Motor neuron (in vitro differentiated cells): ENCODE measurements around the gene F7. TPM values are rescaled to one million over a fixed set of nuclear protein-coding genes. Genes with fewer than 3 reads are reported as not detected.
A peak's percentile ranks its signal among the peaks of the same experiment; 100 is the strongest.

ENCODE experiments used
- ATAC-seq, 8 experiments: fragments of 200-7000 bp; cut with Tn5 transposase; replicated peaks in 6 of 8; 2 replicates each; pipeline ENCODE4 v1.8.0; 2021; ENCODE audit warnings: mild to moderate bottlenecking in 8 of 8, moderate library complexity in 8 of 8
- H3K27ac ChIP-seq, 2 donors: fragments of 250-450 bp; sonication (Bioruptor Pico); 2 replicates each; pipeline ENCODE4 v1.9.0; 2021; ENCODE audit warnings: antibody characterized with exemption in 2 of 2, mild to moderate bottlenecking in 2 of 2, moderate library complexity in 1 of 2
- H3K4me1 ChIP-seq, 2 donors: fragments of 250-450 bp; sonication (Bioruptor Pico); replicated peaks in 1 of 2; 2 replicates each; pipeline ENCODE4 v1.6.1; 2021; ENCODE audit warnings: antibody characterized with exemption in 2 of 2, mild to moderate bottlenecking in 2 of 2, moderate library complexity in 1 of 2
- H3K4me3 ChIP-seq, 5 donors: fragments of 250-450 bp; sonication (Bioruptor Pico); 2 replicates each; pipeline ENCODE4 v1.9.0; 2021; ENCODE audit warnings: antibody characterized with exemption in 5 of 5, mild to moderate bottlenecking in 5 of 5, moderate library complexity in 4 of 5
- WGBS, 10 experiments: fragments of 450-650 bp; shearing (Covaris generic); methylation state at CpG; one replicate each; pipeline ENCODE4 v1.0.0; 2022; 5-methylcytosine and 5-hydroxymethylcytosine counted together
- in situ Hi-C, 9 experiments: fragments of 400-800 bp; cut with MboI; loops; one replicate each; pipeline ENCODE4 v1.15.0; 2021; ENCODE audit warnings: low sequenced_read_pairs in 9 of 9, low pct_unique_long_range_greater_than_20kb in 2 of 9; ENCODE audit not compliant: unreplicated experiment in 9 of 9
- total RNA-seq, 8 experiments: library from RNA; unstranded; fragments of 300-600 nt; gene quantifications; 2 replicates each; pipeline versions ENCODE4 v1.2.3 to v1.2.4, GENCODE V29; 2022

The F7 gene
- total RNA-seq, 8 experiments from 2014 or later, result 0.14 to 0.76 (median 0.28) TPM

DNA sequence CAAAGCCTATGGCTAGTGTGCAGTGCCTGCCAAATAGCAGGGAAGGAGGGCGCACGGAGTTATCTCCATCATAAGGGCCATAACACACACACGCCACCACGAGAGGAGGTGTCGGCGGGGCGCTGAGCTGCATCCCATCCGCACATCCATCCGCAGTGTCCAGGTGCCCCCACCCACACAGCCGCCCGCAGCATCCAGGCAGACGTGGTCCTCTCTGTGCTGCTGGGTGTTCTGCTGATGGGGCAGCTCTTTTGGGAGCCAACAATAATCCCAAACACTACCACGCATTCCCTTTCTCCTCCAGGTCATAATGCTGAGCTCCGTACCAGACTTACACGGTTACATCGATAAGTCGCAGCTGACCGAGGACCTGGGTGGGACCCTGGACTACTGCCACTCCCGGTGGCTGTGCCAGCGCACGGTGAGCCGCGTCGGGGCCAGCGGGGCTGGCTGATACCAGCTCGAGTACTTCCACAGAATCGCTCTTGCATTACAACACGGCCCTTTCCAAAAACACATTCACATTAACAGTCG is 41.5 kb upstream of the F7 start:
- in situ Hi-C loops, result no loop called here
- no peak for ATAC-seq
- Histone ChIP-seq H3K4me3 (no peak overlapping the region), H3K4me1 (no peaks in the 10 kb centered on the region), H3K27ac (no peak overlapping the region)
- WGBS, 10 experiments, result 50 to 93% (median 78%) methylated on average over 3 to 12 of the region's 29 CpGs; no CpG with 5 or more reads in 4 of the 10 experiments

GRCh38 chr13:113064534-113065405 is 40.8 kb upstream of the F7 start:
- Histone ChIP-seq H3K4me3 (no peak overlapping the region), H3K4me1 (no peaks in the 10 kb centered on the region), H3K27ac (no peak overlapping the region)
- in situ Hi-C loops, result no loop called here
- peak in 4 of 8 experiments; percentile 24 to 89 (median 45) for ATAC-seq
- 7 to 86% (median 68%) methylated on average over 4 to 14 of the region's 41 CpGs; no CpG with 5 or more reads in 3 of the 10 experiments for WGBS, 10 experiments

GRCh38 chr13:113065406-113066141 is 40.0 kb upstream of the F7 start:
- ATAC-seq, result peak in 3 of 8 experiments; percentile 19 to 52 (median 47)
- Histone ChIP-seq H3K27ac (no peak overlapping the region), H3K4me3 (no peak overlapping the region), H3K4me1 (peaks cover 0 to 7% of the 10 kb centered on the region in 2 donors)
- in situ Hi-C loops, result no loop called here
- 80 to 100% (median 95%) methylated on average over 1 to 4 of the region's 29 CpGs; no CpG with 5 or more reads in 6 of the 10 experiments for WGBS, 10 experiments

GRCh38 chr13:113066142-113066455 is 39.5 kb upstream of the F7 start:
- H3K27ac ChIP-seq, result no peak overlapping the region
- in situ Hi-C loops, result no loop called here

GRCh38 chr13:113066746-113067145 is 38.8 kb upstream of the F7 start:
- in situ Hi-C loops, result no loop called here
- 100% methylated on average over 1 of the region's 19 CpGs; no CpG with 5 or more reads in 9 of the 10 experiments for WGBS, 10 experiments
- Histone ChIP-seq H3K4me3 (no peak overlapping the region), H3K4me1 (peaks cover 0 to 9% of the 10 kb centered on the region in 2 donors), H3K27ac (no peak overlapping the region)
- ATAC-seq, result no peak

More at GRCh38 chr13:113066142-113066455, 39.5 kb upstream of the F7 start:
- no peak overlapping the region for H3K4me3 ChIP-seq
- no peak for ATAC-seq
- 30 to 100% (median 100%) methylated on average over 2 to 3 of the region's 10 CpGs; no CpG with 5 or more reads in 7 of the 10 experiments for WGBS, 10 experiments
- peaks cover 0 to 9% of the 10 kb centered on the region in 2 donors for H3K4me1 ChIP-seq

GRCh38 chr13:113069861-113070805 is 35.5 kb upstream of the F7 start:
- 42 to 100% (median 74%) methylated on average over 5 to 18 of the region's 41 CpGs; no CpG with 5 or more reads in 2 of the 10 experiments for WGBS, 10 experiments
- no peak overlapping the region for H3K27ac ChIP-seq
- in situ Hi-C loops, result no loop called here

DNA sequence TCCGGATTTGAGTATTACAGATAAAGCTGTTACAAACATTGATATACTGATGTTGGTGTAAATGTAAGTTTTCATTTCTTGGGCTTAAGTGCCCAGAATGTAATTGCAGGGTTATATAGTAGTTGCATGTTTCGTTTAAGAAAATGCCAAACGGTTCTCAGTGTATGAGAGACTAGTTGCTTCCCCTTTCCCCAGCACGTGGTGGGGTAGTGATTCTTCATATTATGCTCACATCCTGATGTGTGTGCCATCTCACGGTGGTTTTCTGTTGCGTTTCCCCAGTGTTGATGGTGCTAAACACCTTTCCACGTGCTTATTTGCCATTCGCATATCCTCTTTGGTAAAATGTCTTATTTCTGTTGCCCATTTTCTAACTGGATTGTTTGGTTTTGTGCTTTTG is 34.7 kb upstream of the F7 start:
- WGBS, 10 experiments, result 59 to 95% (median 77%) methylated on average over 4 to 7 of the region's 8 CpGs; no CpG with 5 or more reads in 1 of the 10 experiments
- no peak overlapping the region for H3K4me3 ChIP-seq
- H3K27ac ChIP-seq, result no peak overlapping the region
- H3K4me1 ChIP-seq, result peaks cover 0 to 9% of the 10 kb centered on the region in 2 donors
- peak in 2 of 8 experiments; percentile 31 to 35 for ATAC-seq
- in situ Hi-C loops, result no loop called here

More at GRCh38 chr13:113069861-113070805, 35.5 kb upstream of the F7 start:
- Histone ChIP-seq H3K4me3 (no peak overlapping the region), H3K4me1 (peaks cover 0 to 9% of the 10 kb centered on the region in 2 donors)
- ATAC-seq, result peak in 4 of 8 experiments; percentile 44 to 93 (median 73)

- peaks cover 0 to 9% of the 10 kb centered on the region in 2 donors for H3K4me1 ChIP-seq
- H3K27ac ChIP-seq, result no peak overlapping the region
- WGBS, 10 experiments, result 6 to 100% (median 89%) methylated on average over 1 to 2 of the region's 3 CpGs
- no peak overlapping the region for H3K4me3 ChIP-seq
- in situ Hi-C loops, result no loop called here
- no peak for ATAC-seq
Measured at GRCh38 chr13:113072376-113072775, 33.2 kb upstream of the F7 start.

GRCh38 chr13:113073942-113074341 is 31.6 kb upstream of the F7 start:
- no peak overlapping the region for H3K27ac ChIP-seq
- WGBS, 10 experiments, result 20 to 90% (median 78%) methylated on average over 2 to 11 of the region's 11 CpGs; no CpG with 5 or more reads in 2 of the 10 experiments
- in situ Hi-C loops, result no loop called here
- ATAC-seq, result peak in 1 of 8 experiments; percentile 16
- H3K4me1 ChIP-seq, result peaks cover 0 to 9% of the 10 kb centered on the region in 2 donors
- no peak overlapping the region for H3K4me3 ChIP-seq

DNA sequence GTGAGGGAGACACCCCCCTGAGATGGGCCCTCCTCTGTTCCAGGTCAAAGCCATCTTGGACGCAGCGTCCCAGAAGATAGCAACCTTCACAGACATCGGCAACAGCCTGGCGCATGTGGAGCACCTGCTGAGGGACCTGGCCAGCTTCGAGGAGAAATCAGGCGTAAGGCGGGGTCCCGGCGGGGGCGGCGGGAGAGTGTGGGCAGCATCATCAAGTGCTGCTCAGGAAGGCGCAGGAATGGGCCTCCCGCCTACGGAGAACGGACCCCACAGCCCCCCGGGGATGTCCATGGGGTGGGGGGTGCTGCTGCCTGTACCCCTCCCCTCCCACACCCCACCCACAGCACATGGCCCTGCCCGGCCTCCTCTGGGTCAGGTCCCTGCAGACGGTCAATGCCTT is 31.2 kb upstream of the F7 start:
- ATAC-seq, result no peak
- Histone ChIP-seq H3K27ac (no peak overlapping the region), H3K4me1 (peaks cover 0 to 9% of the 10 kb centered on the region in 2 donors), H3K4me3 (no peak overlapping the region)
- in situ Hi-C loops, result no loop called here
- 80 to 92% methylated on average over 2 of the region's 18 CpGs; no CpG with 5 or more reads in 8 of the 10 experiments for WGBS, 10 experiments

- H3K4me3 ChIP-seq, result no peak overlapping the region
- no peak overlapping the region for H3K27ac ChIP-seq
- in situ Hi-C loops, result no loop called here
- peaks cover 0 to 9% of the 10 kb centered on the region in 2 donors for H3K4me1 ChIP-seq
- ATAC-seq, result no peak
- 80% methylated on average over 1 of the region's 22 CpGs; no CpG with 5 or more reads in 9 of the 10 experiments for WGBS, 10 experiments
Measured at GRCh38 chr13:113074876-113075275, 30.7 kb upstream of the F7 start.

GRCh38 chr13:113075711-113076110 is 29.9 kb upstream of the F7 start:
- H3K27ac ChIP-seq, result no peak overlapping the region
- peaks cover 0 to under 1% of the 10 kb centered on the region in 2 donors for H3K4me1 ChIP-seq
- in situ Hi-C loops, result no loop called here
- ATAC-seq, result no peak
- 14 to 100% (median 93%) methylated on average over 1 to 10 of the region's 17 CpGs; no CpG with 5 or more reads in 5 of the 10 experiments for WGBS, 10 experiments
- H3K4me3 ChIP-seq, result no peak overlapping the region
